Epithelial cell of esophagus (primary cell): ENCODE measurements around the gene CFL1.
A peak's percentile ranks its signal among the peaks of the same experiment; 100 is the strongest.

Experiments used
- DNase-seq: peaks from one replicate; pipeline ENCODE4 v3.0.0; 2010; ENCODE audit warnings: low read depth
- H3K4me3 ChIP-seq: 2 replicates; pipeline ENCODE4 v1.5.1; 2011; ENCODE audit warnings: mild to moderate bottlenecking, low read length, control low read depth
- CTCF ChIP-seq: IDR thresholded peaks from 2 replicates; pipeline ENCODE4 v1.5.1; 2011; ENCODE audit warnings: low read depth, mild to moderate bottlenecking, low read length, control low read depth, inconsistent platforms; ENCODE audit not compliant: insufficient read depth; ENCODE audit errors: missing control alignments

CFL1 gene

GRCh38 chr11:65882120-65883057, 24.4 kb upstream of the CFL1 start:
- TF ChIP-seq CTCF, result no peak
- DNase-seq, result no peak
- H3K4me3 ChIP-seq, result no peak overlapping the region

- no peak for DNase-seq
- TF ChIP-seq CTCF, result no peak
- H3K4me3 ChIP-seq, result no peak overlapping the region
These were observed 23.0 kb upstream of the CFL1 start for GRCh38 chr11:65880844-65881421.

DNA sequence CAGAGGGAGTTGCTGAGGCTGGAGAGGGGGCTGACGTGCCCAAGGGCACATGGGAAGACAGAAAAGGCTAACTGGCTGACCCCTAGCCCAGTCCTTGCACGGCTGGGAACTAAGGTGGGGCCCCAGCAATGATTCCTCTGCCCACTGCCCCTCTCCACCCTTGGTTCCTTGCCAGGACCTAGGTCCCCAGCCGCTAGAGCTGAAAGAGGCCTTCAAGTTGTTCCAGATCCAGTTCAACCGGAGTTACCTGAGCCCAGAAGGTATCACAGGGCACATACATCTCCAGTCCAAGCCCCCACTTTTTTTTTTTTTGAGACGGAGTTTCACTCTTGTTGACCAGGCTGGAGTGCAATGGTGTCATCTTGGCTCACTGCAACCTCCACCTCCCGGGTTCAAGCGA, 22.0 kb upstream of the CFL1 start:
- H3K4me3 ChIP-seq, result no peak overlapping the region
- DNase-seq, result no peak

DNA sequence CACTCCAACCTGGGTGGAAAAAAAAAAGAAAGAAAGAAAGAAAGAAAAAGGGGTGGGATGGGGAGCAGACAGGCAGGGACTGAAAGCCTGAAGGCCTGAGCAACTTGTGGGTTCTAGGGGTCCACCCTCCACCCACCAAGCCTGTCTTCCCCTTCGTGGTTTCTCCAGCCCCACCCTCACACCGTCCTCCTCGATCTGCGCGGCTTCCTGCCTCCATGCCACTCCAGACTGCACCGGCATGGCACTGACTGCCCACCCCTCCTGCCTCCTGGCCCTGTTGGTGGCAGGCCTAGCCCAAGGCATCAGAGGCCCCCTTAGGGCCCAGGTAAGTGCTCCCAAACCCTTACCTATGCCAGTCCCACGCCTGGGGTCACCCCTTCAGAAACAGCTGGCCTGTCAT, 21.6 kb upstream of the CFL1 start, which contains the start of gene CTSW:
CTSW (plus strand) TSS at position 221 of the 400 bp plus-strand sequence; CDS start at position 239, 18 bp downstream.
- TF ChIP-seq CTCF, result no peak
- H3K4me3 ChIP-seq, result no peak within 1 kb of the TSS
- DNase-seq, result no peak

More for the DNA sequence above, 22.0 kb upstream of the CFL1 start:
- TF ChIP-seq CTCF, result no peak

- TF ChIP-seq CTCF, result no peak
- peak; percentile 92 for DNase-seq
These were observed 15.6 kb upstream of the CFL1 start for GRCh38 chr11:65873318-65874156.

DNA sequence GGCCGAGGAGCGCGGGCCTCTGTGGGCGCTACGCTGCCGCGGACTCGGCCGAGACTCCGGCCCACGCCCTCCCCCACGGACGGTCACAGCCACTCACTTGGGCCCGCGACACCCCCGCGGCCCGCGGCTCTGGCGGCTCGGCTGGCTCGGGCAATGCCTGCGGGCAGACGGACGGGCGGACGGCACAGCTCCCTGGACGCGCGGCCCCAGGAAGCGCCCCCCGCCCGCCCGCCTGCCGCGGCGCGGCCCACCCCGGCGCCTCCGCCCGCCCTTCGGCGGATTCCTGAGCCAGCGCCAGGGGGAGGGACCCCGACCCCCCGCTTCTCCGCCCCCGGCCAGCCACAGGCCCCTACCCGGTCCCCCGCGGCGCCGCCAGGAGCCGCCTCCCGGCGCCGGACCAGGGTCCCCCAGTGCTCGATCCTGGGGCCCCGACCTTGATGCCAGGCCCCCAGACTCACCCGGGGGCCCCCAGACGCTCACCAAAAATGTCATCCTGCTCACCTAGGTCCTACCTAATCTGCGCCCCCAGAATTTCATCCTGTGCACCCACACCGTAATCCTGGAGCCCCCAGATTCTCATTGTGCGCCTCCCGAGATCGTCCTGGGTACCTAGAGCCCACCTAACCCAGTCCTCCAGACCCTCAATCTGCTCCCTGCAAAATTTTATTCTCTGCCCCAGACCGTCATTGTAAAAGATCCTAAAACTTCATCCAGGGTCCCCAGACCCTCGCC, 14.8 kb upstream of the CFL1 start, which contains the start of gene EFEMP2:
EFEMP2 (minus strand) TSS at position 215 of the 732 bp plus-strand sequence. CDS start 446 bp downstream, outside the sequence.
- no peak for DNase-seq
- TF ChIP-seq CTCF, result no peak
- peak within 1 kb of the TSS; percentile 65 for H3K4me3 ChIP-seq

More at GRCh38 chr11:65873318-65874156, 15.6 kb upstream of the CFL1 start:
- peak overlapping the region; percentile 65 for H3K4me3 ChIP-seq
